NCI-H2196 treated with DMSO at 0.1 percent for 48 hours (cell line): ENCODE data around the gene NSUN7.
"Not testable (repeated sequence)": the region's sequence is repeated elsewhere in the genome, so short reads cannot be mapped to it uniquely, and the experiment has no call there.

Experiments
- DNase-seq: peaks from one replicate; lab custom pipeline; 2025; ENCODE audit not compliant: unreplicated experiment; lab: John Stamatoyannopoulos, UW

Gene NSUN7, protein sequence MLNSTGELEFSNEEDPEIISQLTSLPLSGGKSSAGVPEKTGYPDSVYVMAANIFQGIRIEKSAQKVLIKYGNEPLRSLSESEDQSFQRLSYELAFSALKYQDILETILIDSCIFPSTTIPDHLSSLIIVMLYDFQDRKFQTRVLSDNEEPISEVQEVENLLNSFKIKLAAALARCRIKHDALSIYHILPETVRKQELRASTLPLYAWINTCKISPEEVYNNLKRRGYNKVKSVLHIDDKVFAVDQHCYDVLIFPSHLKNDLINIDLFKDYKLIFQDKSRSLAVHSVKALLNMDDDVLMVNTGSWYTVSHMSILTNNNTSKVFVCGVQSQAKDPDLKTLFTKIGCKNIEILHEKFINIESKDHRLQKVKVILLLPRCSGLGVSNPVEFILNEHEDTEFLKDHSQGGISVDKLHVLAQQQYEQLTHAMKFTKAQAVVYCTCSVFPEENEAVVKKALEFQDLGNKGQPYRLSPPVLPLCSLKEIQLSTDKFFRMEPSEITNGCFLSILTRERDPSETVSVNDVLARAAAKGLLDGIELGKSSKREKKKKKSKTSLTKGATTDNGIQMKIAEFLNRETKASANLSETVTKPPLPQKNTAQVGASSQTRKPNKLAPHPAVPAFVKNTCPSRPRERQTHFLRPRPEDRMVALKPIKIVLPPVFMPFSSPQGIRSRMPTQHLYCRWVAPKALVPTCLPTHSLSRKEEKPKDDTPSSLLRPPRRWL

DNA sequence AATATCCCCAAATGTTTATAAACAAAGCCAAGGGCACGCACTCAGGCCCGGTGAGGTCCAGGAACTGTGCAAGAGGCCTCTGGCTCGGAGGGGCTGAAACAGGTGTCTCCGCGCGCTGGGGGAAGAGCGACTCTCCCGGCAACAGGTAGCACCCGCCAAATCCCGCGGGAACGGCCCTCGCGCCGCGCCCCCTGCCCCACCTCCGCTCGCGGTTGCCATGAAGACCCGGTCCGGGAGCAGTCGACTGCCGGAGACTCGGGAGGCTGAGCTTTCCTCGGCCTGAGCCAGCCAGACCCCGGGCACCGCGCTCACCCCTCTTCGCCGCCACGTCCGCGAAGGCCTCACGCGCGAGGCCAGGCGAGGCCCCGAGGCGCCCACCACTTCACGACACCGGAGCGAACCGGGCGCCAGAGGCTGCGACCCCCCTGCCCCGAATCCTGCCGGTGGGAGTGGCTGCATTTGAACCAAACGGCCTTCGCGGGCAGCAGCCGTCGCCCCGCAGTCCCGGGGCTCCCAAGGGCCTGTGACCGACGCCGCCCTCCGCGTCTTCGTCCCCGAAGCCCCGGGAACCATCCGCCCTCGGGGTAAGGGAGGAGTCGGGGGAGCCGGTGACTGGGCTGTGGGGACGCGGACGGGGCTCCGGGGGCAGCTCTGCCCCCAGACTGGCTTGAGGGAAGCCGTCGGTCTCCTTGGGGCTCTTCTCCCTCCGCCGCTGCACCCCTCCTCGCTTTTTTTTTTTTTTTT is at the start of gene NSUN7:
TSS of gene NSUN7 (plus strand) at position 239 of the 744 bp plus-strand sequence. CDS start 739 bp downstream, outside the sequence.
- DNase-seq: peak; percentile 74

DNA sequence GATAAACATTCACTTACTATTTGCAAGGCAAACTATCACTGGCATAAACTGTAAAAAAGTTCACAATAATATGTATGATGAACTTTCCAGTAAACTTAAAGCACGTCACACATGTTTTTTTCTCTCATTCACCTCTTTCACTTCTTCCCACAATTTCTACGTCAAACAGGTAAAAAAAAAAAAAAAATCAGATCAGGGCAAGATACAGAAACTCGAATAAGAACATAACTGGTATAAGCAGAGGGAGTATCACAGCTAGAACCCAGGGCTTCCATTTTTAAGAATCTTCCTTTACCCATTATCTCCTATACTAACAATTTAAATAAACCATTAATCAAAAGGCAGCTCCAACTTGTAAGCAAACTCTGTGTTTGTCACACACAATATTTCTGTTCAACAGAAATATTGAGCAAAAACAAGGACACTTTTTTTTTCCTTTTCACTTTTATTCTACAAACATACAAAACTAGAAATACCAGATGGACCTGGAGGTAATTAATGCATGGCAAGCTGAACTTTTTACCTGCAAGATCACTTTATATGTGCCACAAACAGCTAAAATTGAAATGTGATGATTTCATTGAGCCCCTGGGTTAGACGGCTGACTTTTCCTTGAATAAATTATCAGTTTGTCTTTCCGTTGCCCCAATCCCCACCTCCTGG is 47.5 kb upstream of the NSUN7 start:
- no peak for DNase-seq

DNA sequence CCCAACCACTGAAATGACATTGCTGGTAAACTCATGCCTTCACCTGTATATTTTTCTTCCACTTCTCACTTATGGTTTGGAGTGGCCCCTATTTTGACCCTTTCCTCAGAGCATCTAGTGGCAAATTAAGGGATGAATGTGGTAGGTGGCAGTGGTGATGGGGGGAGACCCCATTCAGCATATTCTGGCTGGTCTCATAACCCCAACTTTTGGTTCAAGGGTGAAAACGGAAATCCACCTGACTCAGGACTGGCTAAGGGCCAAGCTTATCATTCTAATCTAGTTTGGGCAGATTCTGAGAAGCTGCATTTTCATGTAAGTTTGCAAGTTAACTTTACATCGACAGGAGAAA is 47.0 kb upstream of the NSUN7 start:
- DNase-seq: no peak

DNA sequence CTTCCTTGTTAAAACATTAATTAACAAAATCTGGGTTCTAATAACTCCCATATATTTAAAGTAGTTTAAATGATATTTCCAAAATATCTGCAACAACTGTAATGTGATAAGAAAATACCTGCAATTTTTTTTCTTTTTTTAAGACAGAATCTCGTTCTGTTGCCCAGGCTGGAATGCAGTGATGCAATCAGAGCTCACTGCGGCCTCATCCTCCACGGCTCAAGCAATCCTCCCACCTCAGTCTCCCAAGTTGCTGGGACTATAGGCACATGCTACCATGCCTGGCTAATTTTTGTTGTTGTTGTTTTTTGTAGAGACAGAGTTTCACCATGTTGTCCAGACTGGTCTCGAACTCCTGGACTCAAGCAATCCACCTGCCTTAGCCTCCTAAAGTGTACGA is 45.7 kb upstream of the NSUN7 start:
- DNase-seq: no peak

DNA sequence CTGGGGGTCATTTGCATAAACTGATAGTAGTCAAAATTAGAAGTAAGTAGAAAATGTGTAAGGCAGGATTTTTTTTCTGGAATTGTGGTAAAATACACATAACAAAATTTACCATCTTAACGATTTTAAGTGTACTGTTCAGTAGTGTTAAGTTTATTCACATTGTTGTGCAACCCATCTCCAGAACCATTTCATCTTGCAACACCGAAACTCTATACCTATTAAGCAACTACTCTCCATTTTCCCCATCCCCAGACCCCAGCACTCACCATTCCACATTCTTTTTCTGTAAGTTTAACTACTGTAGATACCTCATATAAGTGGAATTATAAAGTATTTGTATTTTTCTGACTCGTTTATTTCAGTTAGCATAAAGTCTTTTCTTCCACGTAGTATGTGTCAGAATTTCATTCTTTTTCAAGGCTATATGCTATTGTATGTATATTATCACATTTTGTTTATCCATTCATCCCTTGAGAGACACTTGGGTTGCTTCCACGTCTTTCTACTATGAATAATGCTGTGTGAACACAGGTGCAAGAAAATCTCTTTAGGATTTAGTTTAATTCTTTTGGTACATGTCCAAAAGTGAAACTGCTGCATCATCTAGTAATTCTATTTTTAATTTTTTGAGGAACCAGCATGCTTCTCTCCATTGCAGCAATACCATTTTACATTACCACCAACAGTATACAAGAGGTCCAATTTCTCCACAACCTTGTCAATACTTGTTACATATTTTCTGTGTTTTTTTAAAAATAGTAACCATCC is 39.1 kb upstream of the NSUN7 start:
- DNase-seq: no peak

DNA sequence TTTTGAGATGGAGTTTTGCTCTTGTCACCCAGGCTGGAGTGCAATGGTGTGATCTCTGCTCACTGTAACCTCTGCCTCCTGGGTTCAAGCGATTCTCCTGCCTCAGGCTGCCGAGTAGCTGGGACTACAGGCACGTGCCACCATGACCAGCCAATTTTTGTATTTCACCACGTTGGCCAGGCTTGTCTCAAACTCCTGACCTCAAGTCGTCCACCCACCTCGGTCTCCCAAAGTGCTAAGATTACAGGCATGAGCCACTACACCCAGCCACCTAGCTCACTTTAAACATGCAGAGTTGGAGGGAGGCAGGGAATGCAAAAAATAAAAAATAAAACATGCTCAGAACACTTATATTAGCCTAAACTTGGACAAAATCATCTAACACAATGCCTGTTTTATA is 36.8 kb upstream of the NSUN7 start:
- not testable (repeated sequence) for DNase-seq

DNA sequence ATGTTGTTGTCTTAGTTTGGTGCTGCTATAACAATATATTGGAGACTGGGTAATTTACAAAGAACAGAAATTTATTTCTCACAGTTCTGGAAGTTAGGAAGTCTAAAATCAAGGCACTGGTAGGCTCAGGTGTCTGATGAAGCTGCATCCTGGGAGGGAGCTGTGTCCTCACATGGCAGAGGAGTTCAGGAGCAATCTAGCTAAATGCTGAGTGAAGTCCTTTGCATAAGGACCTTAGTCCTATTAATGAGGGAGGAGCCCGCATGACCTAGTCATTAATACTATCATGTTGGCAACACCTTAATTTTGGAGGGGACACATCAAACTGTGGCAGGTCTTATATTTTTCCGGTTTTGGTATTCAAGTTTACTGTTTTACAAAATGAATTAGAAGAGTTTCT is 36.0 kb upstream of the NSUN7 start:
- no peak for DNase-seq

DNA sequence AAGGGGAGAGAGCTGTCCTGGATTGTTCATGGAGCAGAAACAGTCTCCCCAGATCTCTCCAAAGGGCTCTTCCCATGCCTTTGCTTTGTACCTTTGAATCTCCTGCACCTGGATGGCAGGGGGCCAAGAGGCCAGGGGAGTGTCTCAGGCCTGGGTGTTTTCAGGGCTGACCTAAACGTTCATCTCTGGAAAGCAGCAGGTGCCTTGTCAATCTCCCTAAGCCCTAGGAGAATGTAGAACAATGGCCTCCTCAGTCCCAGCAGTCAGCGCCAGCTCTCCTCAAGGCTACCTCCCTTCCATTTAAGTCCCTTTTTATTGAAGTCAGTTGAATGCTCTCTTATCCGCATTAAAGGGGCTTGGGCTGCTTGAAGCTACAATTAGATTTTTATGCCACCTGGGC is 31.2 kb upstream of the NSUN7 start:
- peak; percentile 44 for DNase-seq

DNA sequence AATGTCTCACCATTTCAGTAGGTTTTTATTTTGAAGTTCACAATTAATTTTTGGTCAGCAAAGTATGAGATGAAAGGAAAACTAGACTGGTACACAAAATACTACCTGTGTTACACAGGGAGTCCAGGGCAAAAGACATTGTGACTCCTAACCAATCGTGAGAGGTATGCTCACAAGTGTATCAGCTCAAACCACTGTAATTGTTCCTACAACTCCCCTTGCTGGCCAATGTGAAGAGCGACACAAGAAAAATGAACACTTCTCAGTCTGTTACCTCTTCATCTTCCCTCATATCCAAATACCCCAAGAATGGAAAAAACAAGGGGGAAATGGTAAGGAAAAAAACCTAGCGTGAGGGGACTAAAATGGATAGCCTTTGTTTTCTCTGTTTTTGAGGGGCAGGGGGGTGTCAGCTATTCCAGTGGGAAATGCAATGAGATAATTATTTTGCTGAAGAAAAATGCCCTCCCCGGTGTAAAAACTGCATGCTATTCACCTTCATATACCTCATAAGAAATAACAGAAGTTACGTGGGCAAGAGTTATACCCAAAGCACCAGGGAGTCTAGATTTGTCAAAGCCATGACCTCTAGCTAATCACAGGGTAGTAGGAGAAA is 30.6 kb upstream of the NSUN7 start:
- peak; percentile 72 for DNase-seq

DNA sequence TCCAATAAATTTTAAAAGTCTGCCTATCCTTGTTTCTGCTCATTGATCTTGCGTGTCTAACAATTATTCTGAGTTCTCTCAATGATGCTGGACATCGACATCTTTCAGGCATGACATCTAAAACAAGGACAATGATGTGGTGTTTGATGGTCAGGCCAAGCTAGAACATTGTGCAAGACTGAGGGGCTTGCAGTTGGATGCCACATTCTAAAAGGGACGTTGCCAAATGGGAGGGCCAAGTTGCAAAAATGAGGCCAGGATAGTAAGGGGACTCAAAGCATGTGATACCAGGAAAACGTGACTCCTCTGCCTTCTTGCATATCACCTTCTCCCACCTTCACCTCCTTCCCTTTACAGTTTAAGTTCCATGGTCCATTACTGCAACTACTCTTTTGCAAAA is 29.4 kb upstream of the NSUN7 start:
- DNase-seq: no peak

DNA sequence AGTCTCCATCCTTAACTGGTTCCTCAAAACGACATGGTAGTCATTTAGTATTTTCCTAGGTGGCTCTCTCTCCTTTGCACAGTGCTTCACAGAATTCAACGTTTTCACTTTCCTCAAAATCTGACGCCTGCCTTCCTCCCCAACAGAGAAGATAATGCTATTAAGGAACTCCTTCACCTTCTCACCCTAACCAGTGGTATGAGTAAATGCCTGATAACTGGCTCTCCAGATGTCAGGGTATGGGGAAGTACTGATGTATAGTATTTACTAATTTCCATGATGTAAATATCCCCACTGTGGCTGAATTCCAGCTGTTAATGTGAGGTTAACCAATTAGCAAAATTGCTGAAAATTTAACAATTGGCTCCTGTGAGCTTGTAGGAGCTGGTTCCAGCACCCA is 28.8 kb upstream of the NSUN7 start:
- no peak for DNase-seq

DNA sequence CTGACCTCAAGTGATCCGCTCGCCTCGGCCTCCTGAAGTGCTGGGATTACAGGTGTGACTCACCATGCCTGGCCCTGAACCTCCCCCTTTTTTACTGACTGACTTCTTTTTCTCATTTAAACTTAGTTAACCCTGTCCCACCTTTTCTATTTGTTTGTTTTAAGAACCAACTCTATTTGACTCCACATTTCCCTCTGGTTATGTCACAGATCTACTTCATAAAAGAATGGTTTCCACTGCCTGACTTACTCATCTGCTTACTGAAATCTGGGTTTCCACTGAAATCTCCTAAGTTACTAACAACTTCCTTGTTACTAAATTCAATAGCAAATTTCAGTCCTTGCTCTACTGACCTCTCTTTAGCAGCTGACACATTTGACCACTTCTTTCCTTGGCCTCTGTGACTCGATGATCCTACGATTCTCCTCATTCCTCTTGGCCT is 28.0 kb upstream of the NSUN7 start:
- DNase-seq: no peak

DNA sequence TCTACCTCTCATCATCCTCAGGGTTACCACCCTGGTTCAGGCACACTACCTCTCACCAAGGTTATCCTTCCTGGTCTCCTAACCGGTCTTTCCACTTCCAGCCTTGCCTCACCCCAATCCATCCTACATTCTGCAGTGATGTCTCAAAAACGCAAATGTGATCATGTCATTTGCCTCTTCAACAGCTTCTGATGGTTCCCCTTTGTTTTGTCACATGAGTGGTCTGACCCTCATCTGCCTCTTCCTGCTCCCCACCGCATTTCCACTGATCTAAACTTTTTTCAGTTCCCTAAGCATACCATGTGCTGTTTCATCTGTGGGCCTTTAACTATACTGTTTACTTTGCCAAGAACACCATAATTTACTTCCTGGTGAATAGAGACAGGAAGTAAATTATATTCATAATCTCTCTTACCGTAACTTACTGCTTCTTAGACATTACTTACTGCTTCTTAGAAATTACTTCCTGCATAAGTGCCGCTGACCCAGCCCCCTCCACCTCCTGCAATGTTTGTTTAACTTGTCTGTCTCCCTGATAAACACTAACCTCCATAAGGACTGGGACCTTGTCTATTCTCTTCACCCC is 27.1 kb upstream of the NSUN7 start:
- DNase-seq: no peak

DNA sequence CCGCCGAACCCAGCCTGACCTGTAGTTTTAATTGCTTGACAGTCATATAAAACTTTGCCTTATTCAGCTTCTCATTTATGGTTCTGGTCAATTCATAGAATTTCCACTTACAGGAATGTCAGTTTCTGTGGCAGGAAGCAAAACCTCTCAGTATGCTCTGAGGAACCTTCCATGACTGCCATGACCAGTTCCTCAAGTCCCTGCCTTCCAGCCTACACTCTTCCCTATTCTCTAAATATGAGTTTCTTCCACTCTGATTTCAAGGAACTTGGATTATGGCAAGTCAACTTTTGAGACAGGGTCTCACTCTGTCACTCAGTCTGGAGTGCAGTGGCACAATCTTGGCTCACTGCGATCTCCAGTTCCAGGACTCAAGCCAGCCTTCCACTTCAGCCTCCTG is 26.0 kb upstream of the NSUN7 start:
- DNase-seq: no peak

DNA sequence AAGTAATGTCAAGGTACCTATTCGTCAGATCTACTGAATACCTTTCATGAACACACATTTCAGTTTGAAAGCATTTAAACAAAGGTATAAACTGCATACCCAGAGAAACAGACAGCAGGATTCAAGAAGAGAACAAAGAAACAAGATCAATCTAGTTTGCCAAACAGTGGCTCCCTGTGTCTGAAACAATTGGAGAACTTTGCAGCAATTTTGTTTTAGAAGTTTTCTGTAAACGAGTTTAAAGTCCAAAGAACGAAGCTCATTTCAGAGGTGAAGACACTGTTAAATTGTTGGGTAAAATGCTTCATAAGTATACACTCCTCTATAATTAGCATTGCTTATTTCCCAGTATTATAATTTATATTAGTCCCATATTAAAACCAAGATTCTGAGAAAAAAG is 21.4 kb upstream of the NSUN7 start:
- no peak for DNase-seq

DNA sequence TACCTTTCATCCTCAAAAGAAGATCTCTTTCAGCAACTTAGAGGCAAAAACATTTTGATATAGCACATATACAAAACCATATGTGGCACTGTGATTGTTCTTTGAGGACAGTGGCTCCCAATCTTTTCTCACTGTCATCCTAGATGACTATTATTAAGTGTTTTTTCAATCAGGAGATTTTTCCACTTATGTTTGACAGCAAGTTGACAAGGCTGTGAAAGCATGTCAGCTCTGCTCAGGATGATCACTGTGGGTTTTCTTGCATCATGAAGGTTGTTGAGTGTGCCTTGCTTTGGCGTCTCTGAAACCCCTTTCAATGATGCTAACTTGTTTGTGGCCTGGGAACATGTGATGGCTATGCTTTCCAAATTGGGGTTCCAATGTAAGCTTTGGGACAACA is 20.2 kb upstream of the NSUN7 start:
- no peak for DNase-seq

DNA sequence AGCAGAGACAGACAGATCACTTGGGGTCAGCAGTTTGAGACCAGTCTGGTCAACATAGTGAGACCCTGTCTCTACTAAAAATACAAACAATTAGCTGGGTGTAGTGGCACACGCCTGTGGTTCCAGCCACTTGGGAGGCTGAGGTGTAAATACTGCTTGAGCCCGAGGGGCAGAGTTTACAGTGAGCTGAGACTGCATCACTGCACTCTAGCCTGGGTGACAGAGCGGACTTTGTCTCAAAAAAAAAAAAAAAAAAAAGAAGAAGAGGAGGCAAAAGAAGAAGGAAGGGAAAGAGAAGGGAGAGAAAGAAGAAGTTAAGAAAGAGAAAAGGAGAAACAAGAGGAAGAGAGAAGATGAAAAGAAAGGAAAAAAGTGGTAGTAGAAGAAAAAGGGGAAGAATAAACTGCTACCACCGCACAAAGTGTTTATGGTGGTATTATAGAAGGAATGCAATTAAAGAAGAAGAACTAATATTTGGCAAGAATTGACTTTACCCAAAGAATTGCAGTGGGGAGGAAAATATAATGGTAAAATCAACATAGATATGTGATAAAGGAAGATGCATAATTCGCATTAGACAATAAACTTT is 19.6 kb upstream of the NSUN7 start:
- no peak for DNase-seq

DNA sequence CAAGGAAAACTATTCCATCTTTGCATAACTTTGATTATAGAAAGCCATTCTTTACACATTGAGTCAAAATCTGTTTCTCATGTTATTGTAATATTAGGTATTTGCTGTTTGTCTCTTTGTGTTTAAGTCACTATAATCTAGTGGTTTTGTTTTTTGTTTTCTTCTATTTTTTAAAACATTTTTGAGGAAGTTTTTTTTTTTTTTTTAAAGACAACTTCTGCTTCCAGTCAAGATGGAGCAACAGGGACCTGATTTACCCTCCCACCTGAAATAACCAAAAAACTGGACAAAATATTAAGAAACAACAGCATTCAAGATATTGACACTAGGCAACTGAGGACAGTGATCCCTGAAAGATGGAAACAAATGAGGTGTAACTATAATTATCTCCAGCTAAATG is 18.4 kb upstream of the NSUN7 start:
- no peak for DNase-seq

DNA sequence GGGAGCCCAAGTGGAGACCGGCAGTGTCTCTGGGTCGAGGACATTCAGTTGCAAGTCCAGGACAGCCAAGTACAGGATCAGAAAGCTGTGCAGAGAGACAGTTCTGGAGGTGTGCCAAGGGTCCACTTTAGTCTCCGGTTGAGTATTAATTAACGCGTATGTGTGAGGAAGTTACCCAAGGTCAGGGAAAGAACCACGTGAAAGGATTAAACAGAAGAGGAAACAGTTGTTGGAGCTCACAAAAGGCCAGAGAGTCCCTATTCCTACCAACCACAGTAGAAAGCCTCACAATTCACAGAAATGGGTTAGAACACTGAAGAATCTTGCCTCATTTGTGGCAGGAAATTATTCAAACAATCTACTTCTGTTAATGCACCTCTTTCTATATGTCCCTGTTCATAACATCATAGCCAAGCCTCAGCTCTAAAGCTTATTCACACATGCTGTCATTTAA is 17.9 kb upstream of the NSUN7 start:
- DNase-seq: peak; percentile 38
